ENCODE data around the gene URM1.
A peak's percentile ranks its signal among the peaks of the same experiment; 100 is the strongest.

URM1 gene

DNA sequence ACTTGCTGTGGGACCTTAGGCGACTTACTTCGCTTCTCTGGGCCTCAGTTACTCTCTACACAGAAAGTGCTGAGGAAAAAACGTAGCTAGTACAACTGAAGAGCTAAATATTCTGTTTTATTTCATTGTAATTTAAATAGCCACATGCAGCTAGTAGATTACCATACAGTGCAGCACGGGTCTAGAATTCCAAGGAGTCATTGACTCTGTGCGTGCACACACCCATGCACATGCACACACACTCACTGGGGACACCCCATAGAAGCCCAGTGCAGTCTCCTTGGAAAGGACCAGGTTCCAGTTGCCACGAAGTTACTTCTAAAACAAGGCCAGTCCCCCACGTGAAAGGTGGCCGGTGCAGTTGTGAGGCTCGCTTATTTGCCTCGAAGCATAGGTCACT is 17.0 kb downstream of the URM1 start:
- DNase-seq = no peak

DNA sequence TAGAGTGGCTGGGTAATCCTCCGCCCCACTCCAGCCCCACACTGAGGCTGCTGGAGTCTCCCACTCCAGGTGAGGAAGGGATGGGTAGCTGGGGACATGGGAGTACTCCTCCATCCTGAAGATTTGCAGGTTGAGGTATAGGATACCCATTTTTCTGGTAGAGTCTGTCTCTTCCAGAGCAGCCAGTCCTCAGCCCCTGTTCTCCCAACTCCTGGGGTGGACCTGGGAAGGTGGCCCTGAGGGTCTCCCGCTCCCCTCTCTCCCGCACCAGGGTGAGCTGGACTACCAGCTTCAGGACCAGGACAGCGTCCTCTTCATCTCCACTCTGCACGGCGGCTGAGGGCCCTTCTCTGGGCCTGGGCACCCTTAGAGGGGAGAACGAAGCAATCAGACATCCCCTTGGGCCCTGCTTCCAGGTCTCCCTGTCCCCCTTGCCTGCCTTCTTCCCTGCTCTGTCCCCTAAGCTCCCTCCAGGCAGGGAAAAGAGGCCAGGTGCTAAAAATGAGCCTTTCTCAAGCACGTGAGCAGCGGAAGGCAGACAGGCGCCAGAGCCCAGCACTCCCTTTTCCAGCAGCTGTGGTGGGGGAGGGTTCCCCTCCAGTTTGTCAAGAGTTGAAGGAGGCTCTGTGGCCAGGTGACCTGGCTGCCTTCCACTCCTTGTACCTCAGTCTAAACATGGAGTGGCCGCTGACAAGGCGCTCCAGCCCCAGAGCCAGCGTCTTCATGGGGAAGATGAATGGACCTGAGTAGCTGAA is 18.4 kb downstream of the URM1 start:
- no peak for DNase-seq

DNA sequence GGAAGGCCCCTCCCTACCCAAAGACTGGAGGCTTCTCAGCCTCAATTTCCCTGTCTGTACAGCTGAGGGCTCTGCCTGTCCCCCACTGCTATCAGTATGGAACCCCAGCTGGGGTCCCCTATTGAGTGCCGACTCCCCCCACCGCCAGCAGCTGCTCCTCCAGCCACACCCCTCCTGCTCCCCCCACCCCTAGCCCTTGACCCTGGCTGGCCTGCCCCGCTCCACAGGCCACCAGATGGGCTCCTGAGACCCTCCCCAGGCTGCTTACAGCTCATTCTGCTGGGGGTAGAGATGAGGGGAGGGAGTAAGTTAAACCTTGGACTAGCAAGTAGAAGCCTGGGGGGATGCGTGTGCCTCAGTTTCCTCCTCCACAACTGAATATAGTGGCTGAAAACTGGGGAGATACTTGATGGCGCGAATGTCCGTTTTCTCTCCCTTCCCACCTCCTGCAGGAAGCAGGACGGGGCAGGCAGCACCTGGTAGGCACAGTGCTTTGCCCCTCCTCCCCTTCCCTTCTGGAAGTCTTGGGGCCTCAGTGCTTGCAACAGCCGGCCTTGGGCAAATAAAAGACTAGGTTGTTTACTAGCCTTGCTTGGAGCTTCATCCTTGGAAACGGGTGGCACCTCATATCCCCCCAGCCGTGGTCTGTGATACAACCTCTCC is 19.1 kb downstream of the URM1 start:
- no peak for DNase-seq

DNA sequence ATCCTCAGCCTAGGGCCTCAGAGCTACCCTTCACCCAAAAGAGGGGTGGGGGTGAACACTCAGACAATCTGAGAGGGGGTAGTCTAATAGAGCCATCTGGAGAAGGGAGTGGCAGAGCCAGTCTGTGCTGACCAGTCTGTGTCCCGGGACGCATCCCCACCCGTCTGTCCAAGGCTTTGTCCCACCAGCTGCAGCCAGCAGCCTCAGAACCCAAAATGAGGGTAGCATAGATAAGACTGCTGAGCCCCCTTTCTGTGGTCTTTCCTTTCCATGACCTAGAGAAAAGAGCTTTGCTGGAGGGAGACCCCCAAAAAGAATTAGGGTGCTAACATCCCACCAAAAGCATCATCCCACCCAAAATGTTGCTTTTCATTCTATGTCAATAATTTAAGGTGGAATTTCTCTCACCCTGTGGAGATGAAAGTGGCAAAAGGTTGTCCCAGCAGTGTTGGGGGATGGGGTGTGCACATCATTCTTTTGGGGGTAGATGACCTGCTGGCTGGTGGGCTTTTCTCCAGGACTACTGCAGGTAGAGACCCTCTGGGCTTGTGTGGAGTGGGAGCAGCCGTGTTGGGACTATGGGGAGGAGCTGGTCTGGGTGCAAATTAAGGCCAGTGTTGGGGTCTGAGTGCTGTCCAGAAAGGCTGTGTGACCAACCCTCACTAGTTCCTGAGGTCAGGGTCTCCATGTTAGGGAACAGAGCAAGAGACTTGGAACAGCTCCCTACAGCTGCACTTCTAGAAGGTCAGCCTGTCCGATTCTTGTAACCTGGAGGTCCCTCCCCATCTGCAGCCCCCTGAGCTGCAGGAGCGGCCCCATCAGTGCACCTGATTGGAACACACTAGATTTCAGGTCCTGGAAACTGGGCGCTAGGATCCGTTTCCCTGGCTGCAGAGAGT is 19.9 kb downstream of the URM1 start:
- no peak for DNase-seq

DNA sequence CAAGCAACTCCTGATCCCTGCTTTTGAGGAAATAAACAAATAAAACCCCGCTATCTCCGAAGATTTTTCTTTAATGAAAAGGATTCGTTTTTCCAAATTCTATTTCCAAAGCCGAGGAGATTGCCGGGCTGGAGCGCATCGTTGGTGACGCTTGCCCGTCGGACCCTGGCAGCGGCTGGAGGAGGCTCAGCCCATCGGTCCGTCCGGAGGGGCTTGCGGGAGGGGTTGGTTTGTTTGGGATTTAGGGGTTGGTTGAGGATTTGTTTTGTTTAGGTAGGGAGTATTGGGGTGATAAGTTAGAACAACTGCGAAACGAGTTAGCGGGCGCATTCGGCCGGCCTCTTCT is 20.8 kb downstream of the URM1 start:
- DNase-seq = no peak

DNA sequence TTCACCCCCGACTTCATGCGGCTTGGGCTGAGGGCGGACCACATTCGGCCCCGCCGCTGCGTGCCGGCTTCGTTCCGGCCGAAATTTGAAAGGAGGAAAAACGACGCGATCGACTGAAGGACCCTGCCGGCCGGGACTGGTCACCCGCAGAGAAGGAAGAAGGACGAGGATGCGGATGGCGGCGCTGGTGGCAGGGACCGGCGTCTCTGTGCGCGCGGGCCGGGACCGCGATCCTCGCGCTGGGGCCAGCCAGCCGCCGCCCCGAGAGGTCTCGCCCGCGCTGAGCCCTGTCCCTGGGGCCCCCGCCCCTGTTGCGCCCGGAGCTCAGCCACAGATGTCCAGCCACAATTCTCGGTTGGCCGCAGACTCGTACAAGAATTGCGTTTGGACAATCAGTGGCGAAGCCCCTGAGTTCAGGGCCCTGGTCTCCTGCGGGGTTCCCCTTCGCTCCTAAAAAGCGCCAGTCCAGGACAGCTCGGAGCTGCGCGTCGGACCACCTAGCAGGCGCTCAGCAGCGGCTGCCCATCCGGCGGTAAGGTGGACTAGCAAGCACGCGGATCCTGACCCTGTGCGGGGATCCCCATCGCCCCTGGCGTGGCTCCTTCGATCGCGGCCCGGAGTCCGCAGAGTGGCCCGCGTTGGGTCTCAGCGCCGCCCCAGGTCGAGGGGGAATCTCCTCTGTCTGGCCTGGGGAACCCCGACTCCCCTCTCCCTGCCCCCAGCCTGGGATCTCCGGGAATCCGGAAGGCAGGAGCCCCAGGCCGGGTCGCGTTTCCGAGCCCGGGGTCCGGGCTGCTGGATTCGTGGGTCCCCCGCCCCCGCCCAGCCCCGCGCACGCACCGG is 21.3 kb downstream of the URM1 start:
- DNase-seq = no peak

DNA sequence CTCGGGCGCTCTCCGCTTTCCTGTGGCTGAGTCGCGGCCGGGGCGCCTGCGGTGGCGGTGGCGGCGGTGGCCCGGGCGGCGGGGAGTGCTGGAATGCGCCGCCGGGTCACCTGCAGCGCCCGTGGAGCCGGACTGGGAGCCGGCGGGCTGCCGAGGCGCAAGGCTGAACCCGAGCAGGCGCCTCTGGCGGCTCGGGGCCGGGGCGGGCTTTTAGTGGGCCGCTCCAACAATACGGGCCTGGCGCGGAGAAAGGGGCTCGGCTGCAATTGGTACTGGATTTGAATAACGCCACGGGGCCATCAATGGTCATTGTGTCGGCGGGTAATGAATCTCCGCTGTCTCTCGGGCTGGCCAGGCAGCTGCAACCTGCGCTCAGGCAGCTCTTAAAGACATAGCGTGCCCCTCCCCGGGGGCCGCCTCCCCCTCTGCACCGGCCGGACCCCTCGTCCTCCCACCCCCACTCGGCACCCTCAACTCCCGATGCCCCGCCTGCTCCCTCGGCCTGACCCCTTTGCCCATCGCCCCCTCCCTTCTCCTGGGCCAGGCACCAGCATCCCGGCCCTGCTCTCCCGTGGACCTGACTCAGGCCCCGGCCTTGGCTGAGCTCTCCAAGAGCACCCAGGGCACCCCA is 22.1 kb downstream of the URM1 start:
- DNase-seq = no peak

DNA sequence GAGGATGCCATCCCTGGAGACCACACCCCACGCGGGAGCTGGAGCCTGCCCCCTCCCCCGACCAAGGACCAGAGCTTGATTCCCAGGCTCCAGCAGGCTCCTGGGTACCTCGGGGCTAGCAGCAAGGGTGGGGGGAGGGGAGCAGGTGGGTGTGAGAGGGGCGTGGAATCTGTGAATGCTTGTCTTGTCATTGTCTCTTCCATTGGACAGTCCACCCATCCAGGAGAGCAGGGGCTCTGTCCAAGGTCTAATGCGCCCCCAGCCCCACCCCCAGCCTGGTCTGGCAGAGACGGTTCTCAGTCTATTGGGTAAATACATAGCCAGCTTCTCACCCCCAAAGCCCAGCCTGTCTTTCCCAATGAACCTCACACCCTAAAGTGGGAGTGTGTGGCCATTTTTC is 22.8 kb downstream of the URM1 start:
- DNase-seq = no peak

DNA sequence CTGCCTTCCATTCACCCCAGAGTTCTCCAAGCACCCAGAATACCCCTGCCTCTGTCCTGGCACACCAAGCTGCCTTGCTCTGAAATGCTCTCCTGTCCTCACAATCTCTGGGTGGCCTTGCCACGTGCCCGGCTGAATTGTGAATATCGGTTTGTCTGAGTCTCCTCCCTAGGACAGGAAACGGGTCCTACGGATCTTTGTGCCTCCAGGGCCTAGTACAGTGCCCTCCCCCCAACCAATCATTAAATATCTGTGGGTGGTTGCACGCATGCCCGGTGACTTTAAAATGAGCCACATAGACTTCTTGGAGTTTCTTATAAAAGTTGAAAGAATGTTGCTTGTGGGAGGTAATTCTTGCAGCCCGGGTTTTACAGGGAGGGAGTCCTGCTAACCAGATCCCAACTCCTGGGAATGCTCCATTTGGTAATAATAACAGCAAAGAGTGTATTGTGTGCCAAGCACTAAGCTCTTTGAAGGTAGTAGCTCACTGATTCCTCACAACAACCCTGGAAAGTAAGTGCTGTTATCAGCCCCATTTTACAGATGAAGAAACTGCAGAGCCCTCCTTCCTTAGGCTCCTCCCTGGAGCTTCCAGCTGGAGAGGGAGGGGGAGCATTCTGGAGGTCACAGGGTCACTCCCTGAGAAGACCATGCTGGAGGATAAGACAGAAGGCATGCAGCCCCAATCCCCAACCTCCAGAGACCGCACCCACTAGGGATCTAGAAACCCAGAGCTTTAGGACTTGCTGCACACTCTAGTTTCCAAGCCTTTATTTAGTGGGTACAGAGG is 23.4 kb downstream of the URM1 start:
- DNase-seq = peak; percentile 25

DNA sequence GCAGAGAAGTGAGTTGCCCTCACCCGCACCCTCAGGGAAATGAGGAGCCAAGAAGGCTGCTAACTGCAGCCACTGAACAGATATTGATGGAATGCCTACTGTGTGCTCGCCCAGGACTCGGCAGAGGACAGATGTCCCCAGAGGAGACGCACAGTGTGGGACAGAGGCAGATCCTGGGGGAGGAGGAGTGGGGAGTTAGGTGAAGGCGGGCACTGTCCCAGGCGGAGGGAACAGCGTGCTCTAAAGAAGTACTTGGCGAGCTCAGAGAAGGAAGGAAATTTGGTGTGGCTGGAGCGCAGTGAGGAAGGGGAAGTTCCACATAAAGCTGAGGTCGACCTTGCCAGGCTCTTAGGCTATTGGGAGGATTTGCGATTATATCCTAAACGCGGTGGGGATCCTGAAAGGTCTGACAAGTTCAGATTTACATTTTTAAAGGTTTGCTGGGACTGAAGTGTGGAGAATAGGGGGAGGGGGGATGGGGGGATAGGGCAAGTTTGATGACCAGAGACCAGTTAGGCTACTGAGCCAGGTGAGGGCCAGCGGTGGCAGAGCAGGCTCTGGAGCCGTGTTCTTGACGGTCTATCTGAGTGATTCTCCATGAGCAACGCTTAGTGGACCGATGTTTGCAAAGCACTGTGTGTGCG is 25.9 kb downstream of the URM1 start:
- peak; percentile 25 for DNase-seq

DNA sequence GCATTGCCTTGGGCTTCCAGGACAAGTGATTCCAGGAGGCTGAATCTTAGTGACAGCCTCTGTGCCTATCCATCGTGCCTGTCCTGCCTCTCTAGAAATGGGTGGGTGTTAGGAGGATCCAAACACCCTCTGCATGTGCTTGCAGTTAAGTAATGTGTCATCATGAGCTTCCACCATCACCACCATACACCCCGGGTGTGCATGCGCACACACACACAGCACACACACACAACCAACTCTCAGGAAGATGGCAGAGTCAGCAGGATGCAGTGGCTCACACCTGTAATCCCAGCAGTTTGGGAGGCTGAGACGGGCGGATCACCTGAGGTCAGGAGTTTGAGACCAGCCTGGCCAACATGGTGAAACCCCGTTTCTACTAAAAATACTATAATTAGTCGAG is 26.7 kb downstream of the URM1 start:
- DNase-seq = no peak

DNA sequence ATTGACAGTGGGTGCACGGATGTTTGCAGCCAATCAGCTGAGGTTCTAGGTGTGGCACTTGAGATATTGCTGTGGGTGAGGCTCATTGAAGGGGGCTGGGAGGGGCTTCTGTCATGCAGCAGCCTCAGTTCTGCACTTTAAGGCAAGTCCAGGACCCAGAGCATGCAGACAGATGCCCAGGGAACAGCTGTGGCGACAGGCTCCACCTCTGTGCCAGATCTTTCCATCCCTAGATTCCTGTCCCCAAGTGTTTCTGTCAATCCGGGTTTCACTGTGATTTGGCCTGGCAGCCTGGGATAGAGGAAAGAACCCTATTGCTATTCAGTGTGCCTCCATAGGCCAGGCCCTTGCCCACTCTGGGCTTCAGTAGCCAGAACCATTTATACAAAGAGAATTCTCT is 28.7 kb downstream of the URM1 start:
- DNase-seq = no peak

DNA sequence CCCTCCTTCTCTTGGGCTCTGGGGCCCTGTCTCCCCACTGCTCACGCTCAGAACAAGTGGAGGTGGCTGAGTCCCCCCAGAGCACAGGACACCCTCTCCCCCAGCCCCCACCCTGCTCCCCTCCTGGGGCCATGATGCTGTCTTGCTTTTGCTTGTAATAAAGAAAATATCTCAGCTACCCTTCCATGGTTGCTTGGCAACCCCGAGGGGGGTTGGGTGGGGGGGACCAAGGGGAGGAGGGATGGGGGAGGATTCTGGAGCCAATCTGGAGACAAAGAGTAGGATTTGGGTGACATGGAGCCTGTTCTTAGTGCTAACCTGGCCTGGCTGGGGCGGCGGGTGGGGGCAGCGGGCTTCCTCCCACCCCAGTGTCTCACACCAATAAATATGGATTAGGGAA is 33.4 kb downstream of the URM1 start:
- DNase-seq = no peak

DNA sequence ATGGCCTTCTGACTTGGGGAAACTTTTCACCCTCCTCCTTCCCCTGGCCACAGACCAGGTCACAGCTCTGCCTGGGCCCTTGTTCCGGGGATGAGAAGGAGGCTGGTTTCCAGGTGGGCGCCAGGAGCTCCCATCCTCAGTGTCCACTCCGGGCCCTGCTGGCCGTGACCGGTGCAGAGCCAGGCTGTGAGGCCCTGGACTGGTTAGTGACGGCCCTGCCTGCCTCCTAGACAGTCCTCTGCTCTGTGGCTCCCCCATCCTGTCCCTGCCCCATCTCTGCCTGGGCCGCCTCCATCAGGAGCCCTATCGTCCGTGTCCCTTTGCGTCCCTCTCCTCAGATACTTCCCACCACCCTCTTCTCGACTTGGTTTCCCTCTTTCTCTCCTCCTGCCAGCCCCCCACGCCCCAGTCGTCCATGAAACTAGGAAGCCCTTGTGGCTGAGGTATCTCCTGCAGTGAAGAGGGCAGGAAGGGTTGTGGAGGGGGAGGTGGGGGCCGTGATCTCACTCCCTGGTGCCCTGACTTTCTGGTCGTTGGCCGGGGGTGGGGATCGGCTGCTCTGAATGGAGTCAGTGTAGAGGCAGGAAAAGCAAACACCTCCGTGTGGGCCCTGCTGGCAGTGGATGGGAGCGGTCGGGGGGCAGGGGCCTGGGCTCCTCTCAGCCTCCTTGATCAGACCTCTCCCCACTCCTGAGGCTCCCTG is 34.1 kb downstream of the URM1 start:
- no peak for DNase-seq

DNA sequence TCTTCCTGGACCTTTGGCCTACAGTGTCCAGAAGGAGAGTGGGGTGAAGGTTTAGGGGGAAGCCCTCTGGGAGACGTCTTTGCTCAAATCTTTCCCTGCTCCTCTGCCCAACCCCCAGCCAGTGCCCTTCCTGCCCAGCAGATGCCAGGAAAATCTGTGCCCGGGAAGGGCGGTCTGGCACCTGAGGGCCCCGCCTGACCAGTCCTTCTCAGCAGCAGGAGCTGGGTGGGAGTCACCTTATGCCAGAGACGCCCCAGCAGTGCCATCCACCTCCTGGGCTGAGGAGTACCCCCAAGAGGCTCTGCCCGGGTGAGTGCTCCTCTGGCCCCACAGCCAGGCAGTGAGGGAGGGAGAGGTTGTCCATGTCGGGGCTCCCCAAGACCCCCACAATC is 34.6 kb downstream of the URM1 start:
- no peak for DNase-seq

DNA sequence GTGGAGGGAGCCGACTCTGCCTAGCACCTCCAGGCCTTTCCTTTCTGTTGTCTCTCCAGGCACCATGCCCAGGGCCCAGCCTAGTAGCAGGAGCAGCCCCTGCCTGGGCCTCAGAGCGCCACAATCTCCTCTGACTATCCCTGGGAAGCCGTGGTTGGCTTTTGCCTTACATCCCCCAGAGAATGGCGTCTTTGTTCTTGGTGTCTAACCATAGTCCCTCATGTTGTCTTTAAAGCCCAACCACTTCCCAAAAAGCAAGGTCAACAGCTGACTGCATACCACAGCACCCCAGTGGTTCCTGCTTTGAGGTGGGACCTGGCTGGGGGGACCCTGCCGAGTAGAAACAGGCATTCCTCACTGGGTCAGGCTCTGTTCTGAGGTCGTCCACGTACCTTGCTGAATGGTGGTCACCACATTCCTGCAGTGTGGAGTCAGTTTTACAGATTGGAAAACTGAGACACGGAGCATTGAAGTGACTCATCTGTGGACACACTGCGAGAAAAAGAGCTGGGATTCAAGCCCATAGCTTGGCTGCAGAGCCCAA is 35.7 kb downstream of the URM1 start:
- DNase-seq = no peak

DNA sequence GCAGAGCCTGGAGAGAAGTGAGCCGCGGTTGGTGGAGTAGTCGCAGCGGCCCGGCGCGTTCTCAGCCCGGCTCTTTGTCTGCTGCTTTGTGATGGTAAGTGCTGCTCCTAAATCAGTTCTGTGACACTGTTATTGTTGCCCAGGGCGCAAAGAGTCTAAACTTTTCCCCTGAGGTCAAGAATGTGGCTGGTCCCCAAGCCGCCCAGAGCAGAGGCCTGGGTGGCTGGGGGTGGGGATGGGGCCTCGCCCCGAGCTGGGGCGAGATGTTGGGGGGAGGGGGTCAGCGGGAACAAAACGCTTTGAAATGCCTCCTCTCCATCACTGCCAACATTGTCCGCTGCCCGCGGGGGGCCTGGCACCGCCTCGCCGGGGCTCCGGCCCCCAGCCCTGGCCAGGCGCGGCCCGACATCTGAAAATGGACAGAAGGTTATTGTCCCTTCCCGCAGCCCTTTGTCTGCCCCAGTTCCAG is 37.8 kb downstream of the URM1 start:
- no peak for DNase-seq

DNA sequence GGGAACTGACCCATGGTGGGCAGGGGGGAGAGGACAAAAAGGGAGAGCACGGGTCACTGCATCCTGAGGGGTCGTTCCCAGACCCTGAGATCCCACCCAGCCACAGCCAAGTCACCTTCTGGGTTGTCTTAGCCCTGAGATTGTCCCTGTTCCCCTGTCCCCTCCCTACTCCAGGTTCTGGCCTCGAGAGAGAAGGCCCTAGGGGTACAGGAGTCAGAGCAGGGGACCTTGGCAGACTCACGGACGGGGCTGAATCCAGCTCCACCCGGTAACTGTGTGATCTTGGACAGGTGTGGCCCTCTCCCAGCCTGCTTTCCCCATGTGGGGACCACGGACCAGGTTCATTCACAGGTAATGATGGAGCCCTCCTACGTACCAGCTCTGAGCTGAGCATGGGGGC is 38.3 kb downstream of the URM1 start:
- DNase-seq = no peak

DNA sequence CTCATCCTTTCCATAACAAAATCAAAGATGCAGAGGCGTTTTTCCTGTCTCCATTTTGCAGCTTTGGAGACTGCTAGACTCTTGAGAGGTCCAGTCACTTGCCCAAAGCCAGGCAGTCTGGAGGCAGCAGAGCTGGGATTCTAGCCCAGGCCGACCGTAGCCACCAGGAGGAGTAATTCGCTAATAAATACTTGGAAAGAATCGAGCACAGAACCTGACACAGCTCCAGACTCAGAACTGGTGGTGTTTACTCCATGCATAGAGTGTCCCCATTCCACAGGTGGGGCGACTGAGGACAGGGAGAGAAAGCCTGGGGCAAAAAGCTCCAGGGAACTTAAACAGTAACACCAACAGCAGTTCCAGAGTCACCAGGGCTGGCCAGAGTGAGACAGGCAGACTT is 38.8 kb downstream of the URM1 start:
- DNase-seq = no peak

Data from NCI-H69 (cell line).